H1 (cell line): Measurements from ENCODE around the gene AIF1. TPM values are rescaled to one million over a fixed set of nuclear protein-coding genes. Genes with fewer than 3 reads are reported as not detected.

Source experiments
- CHD2 ChIP-seq: IDR thresholded peaks from 2 replicates; pipeline ENCODE4 v1.6.1; 2012; ENCODE audit warnings: low read length, improper control_type of control experiment
- EP300 ChIP-seq, 2 experiments: IDR thresholded peaks; 1 replicate in 1 of 2; 2 replicates in 1 of 2; pipeline ENCODE4 v1.6.1; 2011 to 2012; ENCODE audit warnings: low read depth in 2 of 2, low read length in 2 of 2, mild to moderate bottlenecking in 2 of 2, borderline replicate concordance in 1 of 2, inconsistent platforms in 1 of 2, moderate library complexity in 1 of 2
- EZH2 ChIP-seq: fragments of 200-600 bp; sonication (generic); IDR thresholded peaks from 2 replicates; pipeline ENCODE4 v1.7.1; 2012; ENCODE audit warnings: low read depth, mild to moderate bottlenecking, moderate library complexity, low read length, inconsistent platforms; ENCODE audit not compliant: severe bottlenecking
- SIX5 ChIP-seq: IDR thresholded peaks from 2 replicates; pipeline ENCODE4 v1.6.1; 2011; ENCODE audit warnings: mild to moderate bottlenecking, low read depth, low read length
- polyA plus RNA-seq, 7 experiments: library from polyadenylated mRNA; depleted of rRNA in 3 of 7; stranded (reverse) in 5 of 7; unstranded in 2 of 7; fragments of >200 nt in 5 of 7; fragments of 200-250 nt in 2 of 7; gene quantifications; 1 replicate in 5 of 7; 2 replicates in 1 of 7; 4 replicates in 1 of 7; pipeline versions ENCODE4 v1.2.1 to v1.2.3, GENCODE V29; 2011 to 2013; ENCODE audit warnings: missing spikeins in 2 of 7, mixed read lengths in 2 of 7
- total RNA-seq: library from RNA; stranded (reverse); fragmentation: NEBNext Ultra II Directional; extraction: Animal tissue kit (Norgen Biotek cat#: 25700); gene quantifications from 2 replicates; pipeline ENCODE4 v1.2.1, GENCODE V29; 2021
- TF ChIP-seq, protein P1 (sequence below): fragments of 300-600 bp; sonication (generic); IDR thresholded peaks from 2 replicates; pipeline ENCODE4 v1.7.1; 2012; ENCODE audit warnings: low read length, moderate library complexity, mild to moderate bottlenecking, inconsistent platforms; ENCODE audit not compliant: insufficient replicate concordance
- TF ChIP-seq, protein P2 (sequence below), 3 experiments: IDR thresholded peaks; 1 replicate in 2 of 3; 2 replicates in 1 of 3; pipeline versions ENCODE4 v1.5.1 to v1.6.1; 2011; ENCODE audit warnings: low read length in 3 of 3, mild to moderate bottlenecking in 3 of 3, inconsistent platforms in 2 of 3, low read depth in 1 of 3, moderate library complexity in 1 of 3; ENCODE audit not compliant: insufficient read depth in 1 of 3; ENCODE audit errors: control extremely low read depth in 1 of 3

AIF1 gene
- total and polyA plus RNA-seq, 2 of the 8 experiments (the other 6 are each of a cell fraction or from before 2014, with no cell fraction given), result 6.3 to 9.8 TPM

DNA sequence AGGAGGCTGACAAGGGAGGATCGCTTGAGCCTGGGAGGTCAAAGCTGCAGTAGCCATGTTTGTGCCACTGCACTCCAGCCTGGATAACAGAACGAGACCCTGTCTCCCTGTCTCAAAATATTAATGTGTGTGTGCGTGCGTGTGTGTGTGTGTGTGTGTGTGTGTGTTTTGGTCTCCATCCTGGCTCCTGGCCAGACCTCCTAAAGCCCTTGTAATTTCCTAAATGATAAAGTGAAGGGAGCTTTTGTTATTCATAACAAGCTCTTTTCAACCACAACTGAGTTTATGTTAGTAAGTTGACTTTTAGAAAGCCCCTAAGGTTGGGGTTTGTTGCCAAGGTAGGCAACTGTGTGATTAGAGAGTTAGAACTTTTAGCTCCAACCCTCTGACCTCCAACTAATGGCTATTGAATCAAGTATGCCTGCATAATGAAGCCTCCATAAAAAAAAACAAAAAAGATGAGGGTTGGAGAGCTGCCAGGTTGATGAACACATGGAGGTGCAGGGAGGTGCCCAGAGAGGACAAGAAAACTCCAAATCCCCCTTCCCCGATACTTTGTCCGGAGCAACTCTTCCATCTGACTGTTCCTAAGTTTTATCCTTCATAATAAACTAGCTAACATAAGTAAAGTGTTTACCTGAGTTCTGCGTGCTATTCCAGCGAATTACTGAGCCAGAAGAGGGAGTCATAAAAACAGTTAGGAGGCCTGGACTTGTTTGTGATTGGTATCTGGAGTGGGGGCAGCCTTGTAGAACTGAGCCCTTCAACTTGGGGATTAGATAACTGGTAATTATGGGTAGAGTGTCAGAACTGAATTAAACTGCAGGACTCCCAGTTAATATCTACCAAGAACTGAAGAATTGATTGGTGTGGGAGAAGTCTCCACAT lies 5.3 kb upstream of the AIF1 start (continued):
- TF ChIP-seq, protein P1, sequence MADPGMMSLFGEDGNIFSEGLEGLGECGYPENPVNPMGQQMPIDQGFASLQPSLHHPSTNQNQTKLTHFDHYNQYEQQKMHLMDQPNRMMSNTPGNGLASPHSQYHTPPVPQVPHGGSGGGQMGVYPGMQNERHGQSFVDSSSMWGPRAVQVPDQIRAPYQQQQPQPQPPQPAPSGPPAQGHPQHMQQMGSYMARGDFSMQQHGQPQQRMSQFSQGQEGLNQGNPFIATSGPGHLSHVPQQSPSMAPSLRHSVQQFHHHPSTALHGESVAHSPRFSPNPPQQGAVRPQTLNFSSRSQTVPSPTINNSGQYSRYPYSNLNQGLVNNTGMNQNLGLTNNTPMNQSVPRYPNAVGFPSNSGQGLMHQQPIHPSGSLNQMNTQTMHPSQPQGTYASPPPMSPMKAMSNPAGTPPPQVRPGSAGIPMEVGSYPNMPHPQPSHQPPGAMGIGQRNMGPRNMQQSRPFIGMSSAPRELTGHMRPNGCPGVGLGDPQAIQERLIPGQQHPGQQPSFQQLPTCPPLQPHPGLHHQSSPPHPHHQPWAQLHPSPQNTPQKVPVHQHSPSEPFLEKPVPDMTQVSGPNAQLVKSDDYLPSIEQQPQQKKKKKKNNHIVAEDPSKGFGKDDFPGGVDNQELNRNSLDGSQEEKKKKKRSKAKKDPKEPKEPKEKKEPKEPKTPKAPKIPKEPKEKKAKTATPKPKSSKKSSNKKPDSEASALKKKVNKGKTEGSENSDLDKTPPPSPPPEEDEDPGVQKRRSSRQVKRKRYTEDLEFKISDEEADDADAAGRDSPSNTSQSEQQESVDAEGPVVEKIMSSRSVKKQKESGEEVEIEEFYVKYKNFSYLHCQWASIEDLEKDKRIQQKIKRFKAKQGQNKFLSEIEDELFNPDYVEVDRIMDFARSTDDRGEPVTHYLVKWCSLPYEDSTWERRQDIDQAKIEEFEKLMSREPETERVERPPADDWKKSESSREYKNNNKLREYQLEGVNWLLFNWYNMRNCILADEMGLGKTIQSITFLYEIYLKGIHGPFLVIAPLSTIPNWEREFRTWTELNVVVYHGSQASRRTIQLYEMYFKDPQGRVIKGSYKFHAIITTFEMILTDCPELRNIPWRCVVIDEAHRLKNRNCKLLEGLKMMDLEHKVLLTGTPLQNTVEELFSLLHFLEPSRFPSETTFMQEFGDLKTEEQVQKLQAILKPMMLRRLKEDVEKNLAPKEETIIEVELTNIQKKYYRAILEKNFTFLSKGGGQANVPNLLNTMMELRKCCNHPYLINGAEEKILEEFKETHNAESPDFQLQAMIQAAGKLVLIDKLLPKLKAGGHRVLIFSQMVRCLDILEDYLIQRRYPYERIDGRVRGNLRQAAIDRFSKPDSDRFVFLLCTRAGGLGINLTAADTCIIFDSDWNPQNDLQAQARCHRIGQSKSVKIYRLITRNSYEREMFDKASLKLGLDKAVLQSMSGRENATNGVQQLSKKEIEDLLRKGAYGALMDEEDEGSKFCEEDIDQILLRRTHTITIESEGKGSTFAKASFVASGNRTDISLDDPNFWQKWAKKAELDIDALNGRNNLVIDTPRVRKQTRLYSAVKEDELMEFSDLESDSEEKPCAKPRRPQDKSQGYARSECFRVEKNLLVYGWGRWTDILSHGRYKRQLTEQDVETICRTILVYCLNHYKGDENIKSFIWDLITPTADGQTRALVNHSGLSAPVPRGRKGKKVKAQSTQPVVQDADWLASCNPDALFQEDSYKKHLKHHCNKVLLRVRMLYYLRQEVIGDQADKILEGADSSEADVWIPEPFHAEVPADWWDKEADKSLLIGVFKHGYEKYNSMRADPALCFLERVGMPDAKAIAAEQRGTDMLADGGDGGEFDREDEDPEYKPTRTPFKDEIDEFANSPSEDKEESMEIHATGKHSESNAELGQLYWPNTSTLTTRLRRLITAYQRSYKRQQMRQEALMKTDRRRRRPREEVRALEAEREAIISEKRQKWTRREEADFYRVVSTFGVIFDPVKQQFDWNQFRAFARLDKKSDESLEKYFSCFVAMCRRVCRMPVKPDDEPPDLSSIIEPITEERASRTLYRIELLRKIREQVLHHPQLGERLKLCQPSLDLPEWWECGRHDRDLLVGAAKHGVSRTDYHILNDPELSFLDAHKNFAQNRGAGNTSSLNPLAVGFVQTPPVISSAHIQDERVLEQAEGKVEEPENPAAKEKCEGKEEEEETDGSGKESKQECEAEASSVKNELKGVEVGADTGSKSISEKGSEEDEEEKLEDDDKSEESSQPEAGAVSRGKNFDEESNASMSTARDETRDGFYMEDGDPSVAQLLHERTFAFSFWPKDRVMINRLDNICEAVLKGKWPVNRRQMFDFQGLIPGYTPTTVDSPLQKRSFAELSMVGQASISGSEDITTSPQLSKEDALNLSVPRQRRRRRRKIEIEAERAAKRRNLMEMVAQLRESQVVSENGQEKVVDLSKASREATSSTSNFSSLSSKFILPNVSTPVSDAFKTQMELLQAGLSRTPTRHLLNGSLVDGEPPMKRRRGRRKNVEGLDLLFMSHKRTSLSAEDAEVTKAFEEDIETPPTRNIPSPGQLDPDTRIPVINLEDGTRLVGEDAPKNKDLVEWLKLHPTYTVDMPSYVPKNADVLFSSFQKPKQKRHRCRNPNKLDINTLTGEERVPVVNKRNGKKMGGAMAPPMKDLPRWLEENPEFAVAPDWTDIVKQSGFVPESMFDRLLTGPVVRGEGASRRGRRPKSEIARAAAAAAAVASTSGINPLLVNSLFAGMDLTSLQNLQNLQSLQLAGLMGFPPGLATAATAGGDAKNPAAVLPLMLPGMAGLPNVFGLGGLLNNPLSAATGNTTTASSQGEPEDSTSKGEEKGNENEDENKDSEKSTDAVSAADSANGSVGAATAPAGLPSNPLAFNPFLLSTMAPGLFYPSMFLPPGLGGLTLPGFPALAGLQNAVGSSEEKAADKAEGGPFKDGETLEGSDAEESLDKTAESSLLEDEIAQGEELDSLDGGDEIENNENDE, result no peak
- TF ChIP-seq, protein P2, sequence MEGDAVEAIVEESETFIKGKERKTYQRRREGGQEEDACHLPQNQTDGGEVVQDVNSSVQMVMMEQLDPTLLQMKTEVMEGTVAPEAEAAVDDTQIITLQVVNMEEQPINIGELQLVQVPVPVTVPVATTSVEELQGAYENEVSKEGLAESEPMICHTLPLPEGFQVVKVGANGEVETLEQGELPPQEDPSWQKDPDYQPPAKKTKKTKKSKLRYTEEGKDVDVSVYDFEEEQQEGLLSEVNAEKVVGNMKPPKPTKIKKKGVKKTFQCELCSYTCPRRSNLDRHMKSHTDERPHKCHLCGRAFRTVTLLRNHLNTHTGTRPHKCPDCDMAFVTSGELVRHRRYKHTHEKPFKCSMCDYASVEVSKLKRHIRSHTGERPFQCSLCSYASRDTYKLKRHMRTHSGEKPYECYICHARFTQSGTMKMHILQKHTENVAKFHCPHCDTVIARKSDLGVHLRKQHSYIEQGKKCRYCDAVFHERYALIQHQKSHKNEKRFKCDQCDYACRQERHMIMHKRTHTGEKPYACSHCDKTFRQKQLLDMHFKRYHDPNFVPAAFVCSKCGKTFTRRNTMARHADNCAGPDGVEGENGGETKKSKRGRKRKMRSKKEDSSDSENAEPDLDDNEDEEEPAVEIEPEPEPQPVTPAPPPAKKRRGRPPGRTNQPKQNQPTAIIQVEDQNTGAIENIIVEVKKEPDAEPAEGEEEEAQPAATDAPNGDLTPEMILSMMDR (IDR thresholded peaks at IDR 0.05; ENCODE audit: control extremely low read depth in 1 of 3, insufficient read depth in 1 of 3, low read depth in 1 of 3, low read length in 3 of 3), result no peak
- TF ChIP-seq EZH2 (no peak), EP300 (IDR thresholded peaks at IDR 0.05; ENCODE audit: borderline replicate concordance in 1 of 2, low read depth in 2 of 2, low read length in 2 of 2) (no peak), SIX5 (no peak), CHD2 (no peak)
